GM12801 (cell line): ENCODE data around the gene FLVCR2.

Source experiments
- TF ChIP-seq, protein P1 (sequence below): IDR thresholded peaks from one replicate; pipeline ENCODE4 v1.5.1; 2011; ENCODE audit warnings: control low read depth; ENCODE audit not compliant: insufficient read length; ENCODE audit errors: extremely low read depth

Gene FLVCR2

DNA sequence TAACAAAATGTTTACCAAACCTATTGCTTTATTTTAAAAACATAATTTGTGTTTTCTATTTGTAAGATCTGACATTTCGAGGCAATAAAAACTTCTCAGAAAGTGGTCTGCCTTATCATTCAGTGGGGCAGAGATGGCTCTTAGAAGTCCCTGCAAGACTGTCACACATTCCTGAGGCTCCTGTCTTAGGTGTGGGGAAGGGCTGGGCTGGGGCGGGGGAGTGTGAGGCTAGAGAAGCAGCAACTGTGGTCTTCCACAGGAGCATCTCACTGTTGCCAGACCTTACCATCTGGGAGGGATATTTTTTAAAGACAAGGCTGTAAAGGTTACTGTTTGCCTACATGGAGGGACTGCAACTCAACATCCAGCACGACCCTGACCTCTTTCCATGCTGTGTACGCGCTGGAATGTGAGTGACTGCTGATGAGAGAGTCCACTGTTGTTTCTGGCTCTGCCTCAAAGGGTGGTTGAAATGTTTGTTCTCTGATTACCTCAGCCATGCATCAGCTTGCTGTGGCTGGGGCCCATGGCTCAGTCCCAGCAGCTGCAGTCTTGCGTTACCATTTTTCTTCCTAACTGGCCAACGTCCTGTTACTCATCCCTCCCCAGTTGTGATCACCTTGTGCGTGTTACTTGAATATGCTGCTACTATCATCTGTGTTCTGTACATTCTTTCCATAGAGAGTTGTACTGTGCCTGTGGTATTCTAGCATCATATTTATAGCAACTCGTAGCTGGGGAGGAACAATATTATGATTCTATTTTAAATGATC lies 69.8 kb downstream of the FLVCR2 start:
- TF ChIP-seq, protein P1, sequence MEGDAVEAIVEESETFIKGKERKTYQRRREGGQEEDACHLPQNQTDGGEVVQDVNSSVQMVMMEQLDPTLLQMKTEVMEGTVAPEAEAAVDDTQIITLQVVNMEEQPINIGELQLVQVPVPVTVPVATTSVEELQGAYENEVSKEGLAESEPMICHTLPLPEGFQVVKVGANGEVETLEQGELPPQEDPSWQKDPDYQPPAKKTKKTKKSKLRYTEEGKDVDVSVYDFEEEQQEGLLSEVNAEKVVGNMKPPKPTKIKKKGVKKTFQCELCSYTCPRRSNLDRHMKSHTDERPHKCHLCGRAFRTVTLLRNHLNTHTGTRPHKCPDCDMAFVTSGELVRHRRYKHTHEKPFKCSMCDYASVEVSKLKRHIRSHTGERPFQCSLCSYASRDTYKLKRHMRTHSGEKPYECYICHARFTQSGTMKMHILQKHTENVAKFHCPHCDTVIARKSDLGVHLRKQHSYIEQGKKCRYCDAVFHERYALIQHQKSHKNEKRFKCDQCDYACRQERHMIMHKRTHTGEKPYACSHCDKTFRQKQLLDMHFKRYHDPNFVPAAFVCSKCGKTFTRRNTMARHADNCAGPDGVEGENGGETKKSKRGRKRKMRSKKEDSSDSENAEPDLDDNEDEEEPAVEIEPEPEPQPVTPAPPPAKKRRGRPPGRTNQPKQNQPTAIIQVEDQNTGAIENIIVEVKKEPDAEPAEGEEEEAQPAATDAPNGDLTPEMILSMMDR: no peak

DNA sequence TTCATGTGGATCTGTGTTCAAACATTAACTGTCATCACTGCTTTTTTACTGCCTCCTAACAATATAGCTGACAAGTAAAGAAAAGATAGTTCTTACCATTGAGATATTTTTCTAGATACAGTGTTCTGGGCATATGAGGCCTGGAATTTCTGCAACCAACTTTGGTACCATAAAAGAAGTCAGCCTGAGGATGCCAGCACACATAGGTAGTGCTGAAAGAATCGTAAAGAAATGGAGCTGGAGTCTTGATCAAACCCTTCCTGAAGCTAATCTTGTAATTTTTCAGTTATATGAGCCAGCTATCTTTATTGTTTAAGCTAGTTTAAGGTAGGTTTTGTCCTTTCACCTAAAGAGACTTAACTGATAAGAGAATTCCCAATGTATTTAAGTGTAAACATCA lies 70.9 kb downstream of the FLVCR2 start:
- TF ChIP-seq, protein P1: no peak

DNA sequence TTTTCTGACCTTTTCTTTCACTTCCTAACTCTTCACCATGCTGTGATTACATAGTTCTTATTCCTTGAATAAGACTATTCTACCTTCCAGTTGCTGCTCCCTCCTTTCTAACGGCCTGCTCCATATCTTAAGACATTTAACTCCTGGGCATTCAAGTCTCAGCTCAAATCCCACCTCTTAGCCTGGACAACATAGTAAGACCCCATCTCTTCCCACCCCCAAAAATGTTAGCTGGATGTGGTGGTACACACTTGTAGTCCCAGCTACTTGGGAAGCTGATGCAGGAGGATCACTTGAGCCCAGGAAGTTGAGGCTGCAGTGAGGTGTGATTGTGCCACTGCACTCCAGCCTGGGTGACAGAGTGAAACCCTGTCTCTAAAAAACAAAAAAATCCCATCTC lies 71.4 kb downstream of the FLVCR2 start:
- TF ChIP-seq, protein P1: no peak

DNA sequence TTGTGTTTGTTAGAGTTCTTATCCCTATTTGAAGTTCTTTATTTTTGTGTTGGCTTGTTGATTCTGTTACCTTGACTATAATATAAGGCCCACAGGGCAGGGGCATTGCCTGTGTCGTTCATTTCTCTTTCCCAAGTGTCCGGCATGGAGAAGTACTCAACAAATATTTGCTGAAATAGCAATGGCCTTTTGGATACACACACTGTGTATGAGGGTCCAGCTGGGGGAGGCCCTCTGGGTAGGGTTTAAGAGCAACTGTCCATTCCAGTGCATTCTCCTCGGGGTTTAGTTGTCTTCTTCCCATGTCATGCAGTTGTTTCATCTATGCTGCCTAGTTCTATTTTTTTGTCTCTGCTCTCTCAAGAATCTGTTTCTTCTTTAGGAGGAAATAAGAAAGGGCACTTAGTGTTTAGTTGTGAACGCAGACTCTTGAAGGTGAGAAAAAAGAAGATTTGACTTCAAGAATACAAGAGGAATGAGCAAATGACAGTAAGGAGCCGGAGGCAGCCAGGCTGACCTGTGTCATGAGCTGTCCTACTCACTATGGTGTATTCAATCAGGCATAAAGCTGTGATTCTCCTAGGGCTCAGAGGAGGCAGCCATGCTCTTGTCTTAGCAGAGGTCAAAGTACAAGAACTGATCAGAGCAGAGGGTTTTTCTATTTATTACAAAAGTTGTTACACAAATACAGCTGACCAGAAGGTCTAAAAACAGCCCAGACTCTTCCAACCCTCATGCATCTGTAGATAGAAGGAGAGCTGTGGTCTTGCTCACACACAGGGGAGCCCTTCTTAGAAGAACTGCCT lies 72.0 kb downstream of the FLVCR2 start:
- TF ChIP-seq, protein P1: no peak

DNA sequence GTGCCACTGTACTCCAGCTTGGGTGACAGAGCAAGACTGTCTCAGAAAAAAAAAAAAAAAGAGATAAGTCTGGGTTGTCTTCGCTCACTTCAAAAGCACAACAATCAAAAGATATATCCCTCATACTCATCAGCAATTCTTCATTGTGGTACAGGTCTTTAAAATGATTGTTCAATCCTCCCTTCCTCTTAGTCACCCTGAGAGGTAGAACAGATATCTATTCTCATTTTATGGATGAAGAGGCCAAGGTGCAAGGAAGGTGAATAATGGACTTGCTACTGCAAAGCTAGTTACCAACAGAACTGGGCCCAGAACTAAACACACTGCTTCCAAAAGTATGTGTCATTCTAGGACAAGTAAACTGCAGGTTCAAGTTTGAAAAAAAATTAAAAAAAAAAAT lies 75.1 kb downstream of the FLVCR2 start:
- TF ChIP-seq, protein P1: no peak

DNA sequence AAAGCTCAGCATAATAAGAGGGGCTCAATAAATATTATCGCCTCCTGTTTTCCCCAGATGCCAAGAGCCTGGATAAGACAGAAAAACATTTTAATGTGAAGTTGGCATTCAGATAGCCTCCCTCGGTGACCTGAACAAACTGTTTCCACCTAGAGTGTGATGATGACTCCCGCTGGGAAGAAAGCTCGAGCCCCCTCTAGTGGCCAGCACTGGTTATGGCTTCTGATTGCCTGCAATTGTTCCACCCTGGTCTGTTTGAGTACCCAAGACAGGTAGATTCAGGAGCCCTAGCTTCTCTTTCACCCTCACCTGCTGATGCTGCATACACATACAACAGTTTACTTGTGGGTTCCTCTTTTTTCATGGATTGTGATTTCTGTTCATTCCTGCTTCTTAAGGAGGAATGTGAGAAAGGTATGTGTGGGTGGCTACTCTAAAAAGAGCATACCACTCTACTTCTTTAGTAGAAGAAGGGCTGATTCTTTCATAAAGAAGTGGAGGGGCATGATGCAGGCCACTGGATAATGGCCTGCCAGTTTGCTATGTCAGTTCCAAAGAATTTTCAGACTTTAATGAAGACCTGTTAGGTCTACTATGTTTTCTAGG lies 75.8 kb downstream of the FLVCR2 start:
- TF ChIP-seq, protein P1: peak; percentile 44

DNA sequence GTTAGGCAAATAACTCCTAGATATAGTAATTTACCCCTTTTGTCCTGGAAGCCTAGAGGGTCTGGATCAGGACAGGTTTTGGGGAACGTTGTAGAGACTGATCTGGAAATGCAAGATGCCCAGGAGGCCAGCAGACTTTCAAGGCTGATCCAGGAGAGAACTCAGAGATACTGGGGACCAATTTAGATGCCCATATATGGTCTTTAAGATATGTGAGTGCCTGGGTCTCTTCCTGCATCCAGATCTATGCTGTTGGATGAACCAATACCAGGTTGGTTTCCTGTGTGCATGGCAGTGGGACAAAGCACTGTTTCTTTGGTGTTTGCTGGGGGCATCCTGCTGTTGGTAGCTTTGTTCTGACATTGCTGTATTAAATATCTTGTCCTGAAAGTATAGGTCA lies 76.8 kb downstream of the FLVCR2 start:
- TF ChIP-seq, protein P1: no peak
